Activated gamma-delta T cell (primary cell): ENCODE measurements around the gene KRT72.
A peak's percentile ranks its signal among the peaks of the same experiment; 100 is the strongest.

ENCODE experiments used
- DNase-seq: peaks from one replicate; lab custom pipeline; 2025; lab: John Stamatoyannopoulos, UW

Gene KRT72

DNA sequence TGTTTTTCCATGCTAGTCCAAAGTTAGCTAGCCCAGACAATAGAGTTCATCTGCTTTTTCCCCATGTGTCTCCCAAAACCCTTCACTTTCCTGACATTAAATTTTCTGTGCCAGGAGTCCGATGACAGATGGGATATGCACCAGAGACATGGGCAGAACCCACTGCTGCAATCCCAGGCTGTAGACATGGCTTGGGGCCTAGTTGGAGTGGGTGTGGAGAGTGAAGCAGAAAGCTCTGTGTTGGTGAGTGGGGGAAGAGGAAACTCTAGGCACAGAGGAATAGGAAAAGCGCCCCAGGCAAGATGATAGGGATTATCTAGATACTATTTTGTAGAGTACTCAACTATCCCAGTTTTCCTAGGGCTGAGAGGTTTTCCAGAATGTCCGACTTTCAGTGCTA is 22.8 kb downstream of the KRT72 start:
- DNase-seq = no peak

- DNase-seq = no peak
These were observed 23.9 kb downstream of the KRT72 start for GRCh38 chr12:52577316-52577715.

DNA sequence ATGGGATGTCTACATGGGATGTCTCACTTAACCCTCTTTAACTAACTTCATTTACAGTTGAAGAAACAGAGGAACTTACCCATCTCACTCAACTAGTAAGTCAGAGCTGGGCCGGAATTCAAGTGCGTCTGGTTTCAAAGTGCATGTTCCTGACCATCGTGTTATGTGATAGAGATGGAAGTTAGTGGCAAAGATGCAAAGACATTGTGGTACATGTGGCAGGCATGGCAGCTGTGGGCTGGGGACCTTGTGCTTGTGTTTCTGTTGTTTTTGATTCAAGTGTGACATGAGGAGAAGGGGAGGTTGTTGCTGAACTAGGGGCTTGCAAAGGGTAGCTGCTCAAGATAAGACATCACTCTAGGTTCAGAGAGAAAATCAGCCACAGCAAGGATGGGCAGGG is 25.3 kb downstream of the KRT72 start:
- DNase-seq = no peak

DNA sequence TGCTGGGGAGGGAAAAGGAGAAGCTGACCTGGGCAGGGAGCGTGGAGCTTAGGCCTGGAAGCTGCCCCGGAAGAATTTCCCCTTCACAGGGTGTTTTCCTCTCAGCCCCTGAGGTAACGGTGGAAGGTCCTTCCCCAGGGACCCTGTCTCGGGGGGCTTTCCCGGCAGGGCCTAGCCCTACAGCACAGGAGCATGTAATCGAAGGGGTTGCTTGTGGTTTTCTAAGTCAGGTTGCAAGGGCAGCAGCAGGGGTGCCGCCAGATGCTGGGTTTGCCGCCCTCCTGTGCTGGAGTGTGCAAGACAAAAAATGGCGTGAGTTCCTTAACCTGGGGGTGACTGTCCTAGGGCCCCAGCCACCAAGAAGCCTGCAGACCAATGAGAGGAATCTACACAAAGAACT is 26.0 kb downstream of the KRT72 start:
- no peak for DNase-seq

GRCh38 chr12:52573743-52574142 is 27.5 kb downstream of the KRT72 start, which contains the start of gene KRT74:
KRT74 (minus strand) TSS chr12:52573843; CDS start chr12:52573777, 66 bp downstream.
- DNase-seq = no peak

- no peak for DNase-seq
These were observed 28.0 kb downstream of the KRT72 start for GRCh38 chr12:52573306-52573705.

GRCh38 chr12:52570511-52570910 is 30.8 kb downstream of the KRT72 start:
- DNase-seq = no peak

- DNase-seq = no peak
These were observed 33.2 kb downstream of the KRT72 start for GRCh38 chr12:52568111-52568510.

- DNase-seq = peak; percentile 71
These were observed 34.4 kb downstream of the KRT72 start for GRCh38 chr12:52566847-52567291.

DNA sequence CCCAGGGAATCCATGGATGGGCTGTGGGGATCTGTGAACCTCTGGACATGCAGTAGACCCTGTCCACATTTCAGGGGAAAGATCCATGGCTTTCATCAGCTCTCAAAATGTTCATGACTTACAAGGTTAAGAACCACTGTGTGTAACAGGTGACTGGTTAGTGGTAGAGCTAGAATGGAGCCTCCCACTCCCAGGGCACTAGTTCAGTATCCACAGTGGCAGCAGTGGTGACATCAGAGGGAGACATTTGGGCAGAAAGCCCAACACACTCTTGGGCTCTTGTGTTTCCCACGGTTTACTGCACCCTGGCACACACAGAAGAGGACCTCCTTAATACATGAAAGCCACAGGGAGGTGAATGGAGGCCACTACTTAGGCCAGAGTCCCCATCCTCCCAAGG is 36.7 kb downstream of the KRT72 start:
- no peak for DNase-seq

DNA sequence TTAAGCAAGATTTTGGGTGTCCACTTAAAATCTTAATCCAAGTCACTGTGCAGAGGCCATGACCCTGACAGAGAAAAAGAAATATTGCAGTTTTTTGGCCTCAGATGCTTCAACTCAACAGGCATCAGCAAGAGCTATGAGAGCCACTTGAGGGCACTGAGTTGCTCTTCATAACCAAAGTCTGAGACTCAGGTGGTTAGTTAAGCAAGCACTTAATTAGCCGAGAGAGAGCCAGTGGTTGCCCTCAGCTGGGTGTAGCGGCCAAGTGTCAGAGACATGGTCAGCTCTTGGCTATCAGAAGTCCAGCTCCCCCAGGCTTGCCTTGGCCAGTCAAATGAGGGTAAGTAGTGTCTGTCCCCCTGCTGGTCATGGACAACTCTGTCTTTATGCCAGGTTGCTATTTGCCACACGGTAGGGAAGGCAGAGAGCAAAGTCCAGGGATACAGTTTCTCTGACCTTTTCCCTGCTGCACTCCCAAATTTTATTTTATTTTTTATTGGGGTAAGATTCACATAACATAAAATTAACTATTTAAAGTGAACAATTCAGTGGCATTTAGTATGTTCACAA is 39.3 kb downstream of the KRT72 start:
- DNase-seq = no peak

- DNase-seq = no peak
These were observed 41.3 kb downstream of the KRT72 start for GRCh38 chr12:52559979-52560378.

DNA sequence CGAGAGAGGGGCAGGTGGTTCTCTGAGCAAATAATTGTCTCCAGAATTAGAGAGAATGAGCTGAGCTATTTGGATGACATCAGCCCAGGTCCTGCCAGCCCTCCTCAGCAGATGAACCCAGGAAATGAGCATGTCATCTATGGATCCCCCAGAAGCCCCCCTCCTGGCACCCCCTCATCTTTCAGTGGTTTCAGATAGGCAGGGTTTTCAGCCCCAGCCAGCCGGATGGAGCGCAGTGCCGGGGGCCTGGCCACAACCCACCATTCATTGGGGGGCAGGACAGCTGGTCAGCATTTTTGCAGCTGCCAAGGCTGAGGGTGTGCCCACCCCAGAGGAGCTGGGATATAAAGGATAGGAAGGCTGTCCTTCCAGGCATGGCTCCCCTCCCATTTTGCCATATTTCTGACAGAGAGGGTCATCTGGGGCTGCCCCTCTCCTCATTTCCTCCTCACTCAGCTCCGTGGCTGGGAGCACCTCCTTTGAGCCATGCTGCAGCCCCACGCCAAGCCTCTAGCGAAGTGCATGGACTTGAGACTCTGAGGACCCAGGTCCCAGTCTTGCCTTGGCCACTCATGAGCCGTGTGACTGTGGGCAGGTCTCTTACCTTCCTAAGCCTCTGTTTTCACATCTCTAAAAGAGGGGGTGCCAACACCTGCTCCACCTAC is 42.4 kb downstream of the KRT72 start:
- DNase-seq = no peak

DNA sequence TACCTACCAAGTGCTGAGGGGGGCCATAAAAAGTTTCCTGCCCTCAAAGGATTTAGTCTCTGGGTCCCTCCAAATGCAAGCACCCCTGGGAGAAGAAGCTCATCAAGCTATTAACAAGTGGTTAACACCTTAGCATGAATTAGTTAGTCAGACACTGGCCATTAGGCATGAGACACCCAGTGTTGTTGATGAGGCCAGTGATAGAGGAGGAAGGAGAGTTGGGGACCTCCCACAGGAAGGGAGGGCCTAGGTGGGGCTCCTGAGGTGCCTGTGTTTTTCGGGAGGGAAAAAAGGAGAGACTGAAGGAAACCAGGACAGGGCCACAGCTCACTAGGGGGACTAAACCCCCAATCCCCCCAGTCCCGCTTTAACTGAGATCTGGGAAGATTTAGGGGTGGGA is 43.8 kb downstream of the KRT72 start:
- no peak for DNase-seq

- DNase-seq = no peak
These were observed 45.7 kb downstream of the KRT72 start for GRCh38 chr12:52555577-52555976.

DNA sequence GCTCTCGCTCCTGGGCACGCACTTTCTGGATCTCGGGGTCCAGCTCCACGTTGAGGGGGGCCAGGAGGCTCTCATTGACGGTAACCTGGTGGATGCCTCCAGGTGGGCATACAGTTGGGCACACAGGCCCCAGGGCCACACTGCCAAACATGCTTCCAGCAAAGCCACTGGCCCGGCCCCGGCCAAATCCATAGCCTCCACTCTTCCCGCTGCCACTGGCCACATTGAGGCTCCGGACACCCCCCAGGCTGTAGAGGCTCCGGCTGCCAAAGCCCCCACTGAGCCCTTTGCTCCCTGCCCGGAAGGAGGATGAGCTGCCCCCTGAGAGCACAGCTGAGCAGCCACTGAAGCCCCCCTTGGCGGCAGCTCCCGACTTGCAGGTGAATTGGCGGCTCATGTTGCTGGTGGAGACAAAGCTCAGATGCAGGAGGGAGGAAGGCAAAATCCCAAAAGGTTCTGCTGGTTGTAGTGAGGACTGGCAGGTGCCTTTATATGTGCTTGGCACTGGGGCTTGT is 48.5 kb downstream of the KRT72 start, which contains the start of gene KRT71:
Gene KRT71 (minus strand): TSS at position 465 of the 515 bp plus-strand sequence. CDS start 68 bp downstream, at position 397.
- no peak for DNase-seq

DNA sequence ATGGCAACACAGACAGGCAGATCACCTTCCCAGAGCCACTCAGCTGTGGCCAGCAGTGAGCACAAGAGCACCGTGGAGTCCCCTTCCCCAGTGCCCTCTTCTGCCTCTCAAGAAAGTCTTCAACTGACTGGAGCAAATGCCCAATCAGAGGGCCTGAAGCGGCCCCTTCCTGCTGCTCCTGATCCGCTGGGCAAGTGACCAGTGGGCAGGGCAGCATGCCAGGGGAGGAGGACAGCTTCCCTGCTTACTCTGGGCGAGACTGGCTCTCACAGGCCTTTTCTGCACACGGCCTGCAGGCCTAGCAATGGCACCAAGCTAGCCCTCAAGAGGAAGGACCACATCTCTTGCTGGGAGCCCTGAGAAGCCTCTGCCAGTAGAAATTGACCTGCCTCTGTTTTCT is 49.2 kb downstream of the KRT72 start:
- no peak for DNase-seq

DNA sequence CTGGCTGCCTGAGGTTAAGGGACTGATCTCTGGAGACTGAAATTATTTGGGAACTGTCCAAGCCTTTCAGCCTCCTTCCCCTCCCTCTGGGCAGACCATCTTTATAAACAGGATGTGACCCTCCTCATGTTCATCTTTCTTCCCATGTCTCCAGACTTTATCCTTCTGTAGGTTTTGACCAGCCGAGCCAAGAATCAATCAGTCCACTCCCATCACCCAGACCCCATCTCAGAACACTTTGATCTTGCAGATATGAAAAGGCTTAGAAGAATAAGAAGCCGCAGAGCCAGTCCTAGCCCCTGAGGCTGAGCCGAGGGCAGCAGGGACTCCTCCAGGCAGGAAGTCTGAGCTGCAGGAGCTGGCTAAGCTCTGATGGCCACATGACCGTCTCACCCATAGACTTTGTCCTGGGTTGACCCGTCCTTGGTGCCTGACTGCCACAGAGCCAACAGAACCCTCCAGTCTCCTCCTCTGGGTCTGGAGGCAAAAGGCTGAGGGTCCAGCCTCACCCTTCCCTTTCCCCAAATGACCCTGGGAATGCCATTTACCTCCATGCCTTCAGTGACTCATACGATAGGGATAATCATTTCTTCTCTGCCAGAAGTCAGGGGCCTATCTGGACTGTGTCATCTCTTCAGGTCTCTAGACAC is 49.9 kb downstream of the KRT72 start:
- no peak for DNase-seq

- no peak for DNase-seq
These were observed 55.1 kb downstream of the KRT72 start for GRCh38 chr12:52546126-52546525.

GRCh38 chr12:52543985-52544883 is 57.0 kb downstream of the KRT72 start:
- DNase-seq = no peak

DNA sequence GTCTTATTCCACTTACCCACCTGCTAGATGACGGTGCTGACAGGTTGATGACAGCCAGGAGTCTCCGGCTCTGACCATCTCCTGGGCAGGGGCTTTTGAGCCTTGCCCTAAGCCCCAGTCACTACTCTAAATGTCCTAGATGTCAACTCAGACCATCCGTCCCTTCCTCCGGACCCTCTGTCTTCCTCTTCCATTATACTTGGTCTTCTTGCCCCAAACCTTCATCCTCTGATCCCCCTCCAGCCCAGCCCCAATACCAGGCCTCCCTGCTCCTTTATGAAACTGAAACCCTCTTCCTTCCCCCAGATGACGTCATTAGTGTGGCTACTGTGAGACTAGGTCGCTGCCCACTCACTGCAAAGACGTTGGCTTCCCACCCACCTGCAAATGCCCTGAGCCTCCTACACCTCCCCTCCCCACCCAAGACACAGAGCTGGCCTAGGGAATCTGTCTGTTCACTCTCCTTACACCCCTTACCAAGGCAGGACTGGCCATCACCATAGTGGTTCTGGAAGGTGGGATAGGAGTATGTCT is 58.4 kb downstream of the KRT72 start:
- no peak for DNase-seq

DNA sequence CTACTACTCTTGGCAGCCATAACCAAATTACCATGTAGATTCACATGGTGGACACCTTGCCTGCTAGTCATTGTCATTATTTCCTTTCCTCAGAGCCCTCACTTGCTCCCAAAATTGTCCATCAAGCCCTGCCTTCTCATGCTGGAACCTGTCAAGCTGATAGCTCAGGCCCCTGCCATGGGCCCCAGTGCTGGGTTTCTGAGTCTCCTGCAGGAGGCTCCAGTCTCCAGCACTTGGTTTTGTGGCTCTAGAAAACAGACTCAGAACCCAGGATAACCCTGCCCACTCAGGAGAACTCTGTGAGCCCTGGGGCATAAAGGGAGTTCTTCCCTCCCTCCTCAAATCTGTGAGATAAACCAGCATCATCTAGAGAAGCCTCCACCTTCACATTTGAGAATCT is 59.1 kb downstream of the KRT72 start:
- DNase-seq = no peak
